Skin of body (tissue), 2 donors: Measurements from ENCODE around the gene GPC6. TPM values are rescaled to one million over a fixed set of nuclear protein-coding genes. Genes with fewer than 3 reads are reported as not detected.
"Not testable (repeated sequence)": the region's sequence is repeated elsewhere in the genome, so short reads cannot be mapped to it uniquely, and the experiment has no call there.

Experiments used
- DNase-seq: peaks from one replicate; lab custom pipeline; 2025; lab: John Stamatoyannopoulos, UW
- total RNA-seq: library from RNA; depleted of rRNA; stranded (reverse); fragments of >200 nt; gene quantifications from one replicate; pipeline ENCODE4 v1.2.3, GENCODE V29; 2014

GPC6 gene
- total RNA-seq, 1 donor from 2014 or later: 10.9 TPM

DNA sequence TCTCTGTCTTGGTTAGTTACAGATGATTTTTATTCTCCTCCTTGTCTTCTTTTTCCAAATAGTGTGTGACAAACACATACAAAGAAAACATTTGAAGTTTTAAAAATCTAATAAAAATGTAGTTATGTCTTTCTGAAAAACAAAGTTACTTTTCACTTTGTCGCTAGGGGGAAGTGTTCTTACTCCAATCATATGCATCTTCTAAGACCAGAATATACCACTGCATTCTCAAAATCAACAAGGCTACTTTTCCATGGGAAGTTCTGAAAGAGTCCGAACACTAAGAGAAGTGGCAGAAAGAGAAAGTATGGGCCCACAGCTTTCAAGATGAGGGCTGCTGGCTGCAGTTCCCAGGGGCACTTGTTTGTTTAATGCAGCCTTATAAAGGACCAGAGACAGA, 1043.9 kb downstream of the GPC6 start:
- DNase-seq: no peak

DNA sequence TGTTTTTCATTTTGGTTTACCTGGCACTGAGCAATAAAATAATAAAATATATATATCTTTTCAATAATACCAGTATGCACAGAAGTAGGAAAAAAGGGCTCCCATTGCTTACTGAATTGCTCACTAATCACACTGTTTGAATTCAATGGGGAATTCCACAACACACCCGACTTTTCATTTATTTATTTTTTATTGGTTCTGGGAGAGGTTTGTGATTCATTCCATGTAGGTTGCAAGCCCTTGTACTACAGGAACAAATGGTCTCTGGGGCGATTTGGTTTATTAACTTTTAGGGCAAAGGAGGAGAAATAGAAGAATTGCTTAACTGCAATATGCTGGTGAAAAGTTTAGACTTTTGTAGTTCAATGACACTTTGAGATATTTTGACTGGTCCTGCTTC, 1045.4 kb downstream of the GPC6 start:
- DNase-seq: no peak

DNA sequence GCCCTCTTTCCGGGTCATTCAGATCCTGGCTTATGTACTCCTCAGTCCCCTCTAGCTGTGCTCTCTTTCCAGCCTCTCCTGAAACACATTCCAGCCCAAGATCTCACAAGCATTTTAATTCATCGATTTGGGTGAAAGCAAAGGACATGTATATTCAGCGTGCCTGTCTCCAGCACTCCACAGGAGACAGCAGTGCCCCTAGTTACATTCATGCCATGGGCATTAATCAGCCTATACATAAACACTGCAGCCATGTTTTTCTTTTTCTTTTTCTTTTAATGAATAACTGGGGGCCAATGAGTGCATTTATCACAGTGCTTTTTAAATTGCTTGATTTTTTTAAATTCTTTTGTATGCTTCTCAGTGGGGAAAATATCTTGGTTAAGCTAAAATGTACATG, 1053.7 kb downstream of the GPC6 start:
- DNase-seq: no peak

DNA sequence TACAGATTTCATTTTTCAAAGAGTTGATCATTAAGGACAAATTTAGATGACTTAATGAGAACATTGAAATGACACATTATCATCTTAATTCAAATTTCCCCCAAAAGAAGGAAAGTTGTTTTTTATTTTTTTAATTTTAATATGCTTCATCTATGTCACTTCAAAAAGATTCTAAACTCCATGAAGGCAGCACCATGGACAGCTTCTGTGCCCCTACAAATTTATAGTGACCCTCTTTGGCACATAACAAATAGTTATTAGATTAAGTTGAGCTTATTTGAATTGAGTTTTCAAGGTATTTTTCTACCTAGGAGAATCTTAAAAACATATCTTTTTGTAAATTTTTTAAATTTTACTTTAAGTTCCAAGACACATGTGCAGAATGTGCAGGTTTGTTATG, 1054.2 kb downstream of the GPC6 start:
- DNase-seq: no peak

DNA sequence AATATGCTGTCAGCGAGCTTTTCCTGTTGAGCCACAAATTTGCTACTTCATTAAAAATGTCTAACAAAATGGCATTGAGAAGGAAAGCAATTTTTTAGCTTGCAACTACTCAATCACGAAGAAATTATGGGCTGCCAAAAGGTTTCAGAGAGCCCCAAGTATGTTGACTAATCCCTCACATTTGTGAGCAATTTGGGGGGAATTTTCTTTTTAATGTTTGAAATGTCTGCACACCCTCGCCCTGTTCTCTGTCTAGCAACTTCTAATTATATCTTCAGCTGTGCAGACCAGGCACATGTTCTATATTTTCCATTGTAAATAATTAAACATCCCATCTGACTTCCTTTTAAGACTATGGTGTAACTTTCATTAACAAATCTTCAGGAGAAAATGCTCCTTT, 1060.0 kb downstream of the GPC6 start:
- peak; percentile 59 for DNase-seq

DNA sequence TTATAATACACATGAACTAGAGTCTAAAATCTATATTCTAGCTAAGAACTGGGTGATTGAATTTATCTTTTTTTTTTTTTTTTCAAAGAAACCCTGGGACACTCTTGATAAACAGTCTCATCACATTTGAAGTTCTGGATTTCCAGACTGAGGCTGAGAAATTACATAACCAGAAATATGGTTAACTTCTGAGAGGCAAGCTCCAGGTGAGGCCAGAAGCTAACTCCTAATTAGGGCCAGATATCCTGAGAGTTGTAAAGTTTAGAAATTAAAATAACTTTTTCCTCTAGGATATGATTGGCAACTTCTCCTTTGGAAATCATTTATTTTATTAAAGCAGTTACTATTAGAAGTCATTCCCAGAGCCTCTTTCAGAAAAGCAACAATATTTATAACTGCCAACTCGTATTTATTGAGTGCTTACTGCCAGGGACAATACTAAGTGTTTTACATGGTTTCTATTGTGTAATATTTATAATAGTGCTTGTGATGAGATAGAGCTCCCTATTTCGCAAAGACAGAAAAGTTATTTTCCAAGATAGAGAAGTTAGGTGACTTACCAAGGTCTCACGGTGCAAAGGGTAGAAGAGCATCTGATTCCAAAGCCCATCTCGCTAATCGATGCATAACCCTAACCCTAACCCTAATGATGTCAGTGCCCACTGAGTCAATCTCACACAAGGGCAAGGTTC, 1065.2 kb downstream of the GPC6 start:
- no peak for DNase-seq

DNA sequence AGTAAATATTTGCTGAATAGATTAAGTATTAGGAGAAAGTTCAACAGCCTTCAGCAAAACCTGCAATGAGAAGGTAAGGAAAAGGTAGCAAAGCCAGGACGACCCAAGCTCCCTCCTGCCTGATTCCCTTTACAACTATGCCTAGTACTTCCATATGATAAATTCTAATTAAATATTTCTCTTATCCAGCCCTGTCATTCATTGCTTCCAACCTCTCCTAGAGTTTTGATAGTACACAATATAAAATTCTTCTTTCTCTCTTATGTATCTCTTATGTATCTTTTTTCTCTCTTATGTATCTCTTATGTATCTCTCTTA, 1065.7 kb downstream of the GPC6 start:
- DNase-seq: no peak

DNA sequence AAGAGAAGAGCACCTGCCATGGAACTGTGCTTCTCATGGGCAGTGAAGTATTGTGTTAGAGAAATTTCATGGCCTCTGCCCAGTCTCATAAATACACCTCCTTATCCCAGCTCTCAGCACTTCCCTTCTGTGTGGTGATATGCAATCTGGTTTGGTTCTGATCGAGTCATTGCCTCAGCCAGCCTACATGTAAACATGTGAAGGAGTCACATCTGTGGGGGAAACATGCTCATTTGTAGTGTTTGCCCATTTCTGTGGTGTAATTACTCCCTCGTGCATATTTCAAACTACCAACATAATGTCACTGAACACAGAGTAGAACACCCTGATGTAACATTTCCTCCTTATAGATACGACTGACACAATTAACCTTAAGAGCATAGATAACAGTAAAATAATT, 1069.9 kb downstream of the GPC6 start:
- DNase-seq: no peak

DNA sequence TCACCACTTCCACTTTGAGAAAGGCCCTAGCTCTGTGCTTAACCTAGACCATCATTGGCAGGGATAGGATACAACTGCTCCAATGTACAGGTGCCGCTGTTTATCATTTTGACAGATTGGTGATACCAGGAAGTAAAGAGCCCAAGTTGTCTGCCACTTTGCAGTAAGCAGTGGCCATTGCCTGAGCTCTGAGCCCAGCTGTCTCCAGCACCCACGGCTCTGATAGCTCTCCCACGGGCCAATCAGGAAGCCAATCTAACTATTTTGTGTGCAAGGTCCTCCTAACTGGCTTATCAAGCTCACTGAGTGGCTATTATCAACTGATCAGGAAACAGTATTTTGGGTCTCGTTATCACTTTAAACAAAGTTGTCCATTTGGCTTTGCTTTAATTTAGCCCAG, 1071.7 kb downstream of the GPC6 start:
- DNase-seq: no peak

DNA sequence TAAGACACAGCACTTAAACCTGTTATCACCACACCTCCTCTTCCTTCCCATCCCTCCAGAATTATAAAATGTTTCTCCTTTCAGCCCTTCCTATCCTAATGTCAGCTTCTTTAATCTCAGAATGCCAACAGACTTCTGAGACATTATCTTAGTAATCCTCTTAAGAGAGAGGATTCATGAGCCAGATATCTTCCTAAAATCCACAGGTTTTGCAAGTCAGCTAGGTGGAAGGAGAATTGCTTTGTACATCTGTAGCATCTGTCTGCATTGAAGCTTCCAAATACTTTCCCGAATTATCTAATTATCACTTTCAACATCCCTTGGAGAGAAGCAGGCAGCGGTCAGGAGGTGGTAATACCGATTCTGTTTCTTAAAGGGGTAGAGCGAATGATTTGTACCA, 1073.8 kb downstream of the GPC6 start:
- DNase-seq: no peak

DNA sequence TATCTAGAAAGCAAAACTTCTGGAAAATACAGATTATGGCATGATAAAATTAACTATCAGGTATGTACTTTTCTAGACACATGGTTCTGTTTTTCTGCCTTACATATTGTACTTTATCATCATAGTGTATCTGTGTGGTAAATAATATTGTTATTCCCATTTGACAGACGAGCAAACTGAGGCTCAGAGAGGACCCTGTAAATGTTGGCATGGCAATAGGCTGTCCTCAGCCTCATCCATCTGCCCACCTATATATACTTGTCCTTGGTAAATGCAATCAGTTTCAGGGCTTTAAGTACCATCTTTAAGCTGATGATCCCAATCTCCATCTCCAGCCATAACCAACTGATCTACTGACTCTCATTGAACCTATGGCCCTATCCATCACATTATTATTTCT, 1074.9 kb downstream of the GPC6 start:
- no peak for DNase-seq

DNA sequence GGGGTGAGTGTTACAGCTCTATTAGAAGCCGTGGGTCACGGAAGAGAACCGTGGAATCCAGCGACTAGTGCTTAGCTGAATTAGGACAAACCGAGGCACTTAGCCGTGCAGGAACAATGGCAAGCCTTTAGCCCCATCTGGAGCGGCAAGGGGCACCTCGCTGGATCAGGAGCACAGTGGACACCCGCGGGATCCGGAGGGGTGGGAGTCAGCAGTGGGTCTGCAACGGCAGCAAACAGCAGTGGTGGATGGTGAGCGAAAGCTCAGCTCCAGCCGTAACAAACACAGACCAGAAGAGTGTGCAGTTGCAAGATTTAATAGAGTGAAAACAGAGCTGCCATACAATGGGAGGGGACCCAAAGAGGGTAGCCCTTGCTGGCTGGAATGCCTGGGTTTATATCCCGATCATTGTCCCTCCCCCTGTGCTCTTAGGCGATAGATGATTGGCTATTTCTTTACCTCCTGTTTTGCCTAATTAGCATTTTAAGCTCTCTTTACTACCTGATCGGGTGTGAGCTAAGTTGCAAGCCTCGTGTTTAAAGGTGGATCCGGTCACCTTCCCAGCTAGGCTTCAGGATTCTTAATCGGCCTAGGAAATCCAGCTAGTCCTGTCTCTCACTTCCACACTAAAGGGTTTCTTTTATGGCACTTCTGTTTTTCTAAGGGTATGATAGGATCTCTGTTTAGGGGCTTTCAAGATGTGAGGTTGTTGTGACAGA, 1076.4 kb downstream of the GPC6 start:
- DNase-seq: not testable (repeated sequence)

DNA sequence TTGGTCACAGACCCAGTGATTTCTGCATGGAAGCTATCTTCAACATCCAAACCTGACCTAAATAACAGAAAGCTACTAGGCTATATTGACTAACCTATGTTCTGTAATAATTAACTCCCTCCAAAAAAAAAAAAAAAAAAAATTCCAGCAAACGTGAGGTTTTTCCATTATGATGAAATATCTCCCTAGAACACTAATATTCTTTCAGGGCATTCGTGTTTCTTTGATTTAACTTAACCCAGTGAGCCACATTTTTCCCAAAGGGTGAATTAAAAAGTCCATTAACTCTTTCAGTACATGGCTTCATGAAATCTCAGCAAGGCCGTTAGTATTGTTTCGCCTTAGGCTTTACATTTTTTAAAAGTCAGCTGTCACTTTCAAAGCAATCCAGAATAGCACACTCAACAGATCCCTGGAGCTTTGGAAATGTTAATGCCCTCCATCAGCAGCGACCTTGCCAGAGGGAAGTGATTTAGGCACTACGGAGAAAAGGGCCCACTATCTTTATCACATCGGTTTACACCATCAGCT, 1077.1 kb downstream of the GPC6 start:
- DNase-seq: no peak

DNA sequence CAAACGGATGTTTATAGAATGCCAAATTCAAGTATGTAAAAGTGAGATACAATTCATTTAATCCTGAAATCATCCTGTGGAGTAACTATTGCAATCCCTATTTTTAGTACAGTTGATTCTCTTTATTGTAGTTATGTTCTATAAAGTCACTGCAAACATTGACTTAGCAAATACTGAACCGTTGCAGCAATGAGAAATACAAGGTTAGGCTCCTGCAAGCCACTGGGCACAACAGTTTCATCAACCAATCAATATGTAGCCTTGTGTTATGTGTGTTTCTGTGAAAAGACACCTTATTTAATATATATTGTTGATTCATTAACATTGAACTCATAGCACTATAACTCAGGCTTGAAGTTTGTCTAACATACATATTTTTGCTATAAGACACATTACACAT, 1078.4 kb downstream of the GPC6 start:
- DNase-seq: no peak

DNA sequence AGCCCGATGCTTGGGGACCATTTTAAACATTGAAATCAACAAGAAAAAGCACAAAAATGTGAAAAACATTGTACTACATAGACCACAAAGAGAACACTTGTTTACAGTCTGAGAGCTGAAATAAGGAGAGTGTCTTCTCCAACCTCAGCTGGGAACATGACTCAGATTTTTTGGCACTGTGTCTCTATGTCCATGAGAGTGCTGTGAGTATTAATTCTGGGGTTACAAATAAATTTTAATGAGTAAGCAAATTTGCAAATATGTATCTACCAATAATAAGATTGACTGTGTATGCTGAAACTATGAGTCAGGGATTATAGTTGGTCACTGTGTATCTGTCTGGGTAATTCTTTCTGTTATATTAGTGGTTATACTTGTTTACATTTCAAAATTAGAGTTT, 1078.9 kb downstream of the GPC6 start:
- DNase-seq: no peak

DNA sequence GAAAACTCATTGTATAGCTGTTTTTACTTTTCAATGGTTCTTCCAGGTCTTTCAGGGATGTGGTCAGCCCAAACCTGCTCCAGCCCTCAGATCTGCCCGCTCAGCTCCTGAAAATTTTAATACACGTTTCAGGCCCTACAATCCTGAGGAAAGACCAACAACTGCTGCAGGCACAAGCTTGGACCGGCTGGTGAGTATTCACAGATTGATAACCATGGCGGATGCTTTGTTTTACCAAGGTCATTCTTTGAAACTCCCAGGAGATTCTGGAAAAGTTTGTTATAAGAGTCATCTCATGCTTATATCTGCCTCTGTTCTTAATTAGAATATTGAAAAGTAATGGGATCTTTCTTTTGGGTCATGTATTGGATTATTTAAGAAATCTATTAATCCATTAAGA, 1079.3 kb downstream of the GPC6 start:
- DNase-seq: no peak

DNA sequence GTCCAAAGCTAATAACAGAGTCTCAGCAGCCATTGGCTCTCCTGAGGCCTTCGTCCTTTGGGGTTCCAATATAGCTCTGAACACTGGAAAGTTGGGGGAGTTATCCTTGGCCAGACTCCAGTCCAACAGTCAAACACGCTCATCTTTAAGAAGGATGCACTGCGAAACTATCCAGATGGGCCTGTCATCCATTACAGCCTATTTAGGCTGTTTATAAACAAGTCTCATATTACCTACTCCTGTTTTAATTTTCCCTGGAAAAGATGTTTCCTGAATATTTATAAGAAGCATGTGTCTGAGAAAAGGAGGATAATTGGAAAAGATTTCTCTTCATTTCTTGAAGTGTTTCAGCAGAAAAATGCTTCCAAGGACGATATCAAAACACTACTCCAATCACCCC, 1082.2 kb downstream of the GPC6 start:
- DNase-seq: no peak

DNA sequence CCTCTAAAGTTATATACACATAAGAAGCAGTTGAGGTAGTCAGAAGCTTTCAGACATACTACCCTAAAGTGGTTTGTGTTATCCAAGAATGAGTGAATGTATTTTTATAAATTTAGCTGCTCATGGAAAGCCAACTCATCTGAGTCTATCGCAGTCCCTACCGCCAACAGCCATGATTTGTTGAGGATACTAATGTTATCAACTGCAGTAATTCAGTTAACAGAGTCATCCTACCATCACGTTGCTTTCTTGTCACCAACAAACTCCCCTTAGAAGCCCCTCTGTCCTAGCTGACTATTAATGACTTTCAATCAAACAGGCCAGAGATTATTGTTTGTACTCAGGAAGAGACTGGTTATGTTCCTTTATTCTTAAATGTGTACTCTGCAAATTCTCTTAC, 1083.0 kb downstream of the GPC6 start:
- no peak for DNase-seq

DNA sequence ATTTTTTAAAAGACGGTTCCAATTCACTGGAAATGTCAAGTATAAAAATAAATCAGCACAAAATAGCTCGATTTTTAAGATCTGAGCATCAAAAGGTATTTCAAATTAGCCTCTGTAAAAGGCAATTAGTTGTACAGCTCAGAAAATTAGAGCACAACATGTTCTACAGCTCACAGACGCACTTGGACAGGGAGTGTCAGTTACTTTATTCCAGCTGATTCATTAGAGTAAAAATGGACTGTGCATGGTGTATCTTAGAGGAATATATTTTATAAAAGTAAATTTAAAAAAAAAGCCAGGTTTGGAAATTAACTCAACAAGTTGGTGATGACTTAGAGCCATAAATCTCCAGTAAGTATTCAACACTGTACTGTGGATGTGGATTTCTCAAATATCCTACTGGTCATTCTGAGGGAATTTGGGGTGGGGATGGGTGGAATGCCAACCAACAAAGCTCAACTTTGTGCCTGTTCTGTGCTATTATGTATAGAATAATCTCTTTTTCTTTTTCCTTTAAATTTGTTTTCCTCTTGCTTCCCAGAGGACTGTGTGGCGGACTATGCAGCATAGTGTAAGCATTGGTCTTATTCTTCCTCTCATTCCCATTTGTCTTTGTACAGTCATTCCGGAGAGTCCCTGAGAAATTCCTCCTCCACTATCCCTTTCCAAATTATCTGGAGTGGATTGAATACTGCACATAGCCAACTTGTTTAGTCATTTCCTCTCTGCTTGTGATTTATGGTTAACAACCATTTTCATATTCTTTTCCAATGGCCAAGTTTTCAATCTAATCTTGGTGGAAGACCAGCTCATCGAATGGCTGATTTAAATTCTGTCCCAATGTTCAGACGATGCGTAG, 1083.6 kb downstream of the GPC6 start:
- DNase-seq: peak; percentile 44

DNA sequence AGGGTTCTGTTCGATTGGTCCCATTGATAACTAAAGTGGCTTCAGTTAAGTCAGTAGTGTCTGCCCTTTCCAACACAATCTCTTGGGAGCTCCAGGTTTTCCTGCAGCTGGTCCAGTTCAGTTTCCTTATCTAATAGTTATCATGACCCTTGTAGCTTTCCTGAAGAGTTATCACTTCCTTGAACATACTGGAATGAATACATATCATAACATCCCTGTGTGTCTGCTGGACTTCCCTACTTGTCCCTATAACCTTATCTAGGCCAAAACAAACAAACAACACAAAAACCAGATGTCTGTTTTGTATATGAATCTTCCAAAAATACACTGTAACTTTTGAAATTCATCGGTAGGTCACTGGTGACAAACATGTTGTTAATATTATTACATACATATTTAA, 1085.3 kb downstream of the GPC6 start:
- no peak for DNase-seq

DNA sequence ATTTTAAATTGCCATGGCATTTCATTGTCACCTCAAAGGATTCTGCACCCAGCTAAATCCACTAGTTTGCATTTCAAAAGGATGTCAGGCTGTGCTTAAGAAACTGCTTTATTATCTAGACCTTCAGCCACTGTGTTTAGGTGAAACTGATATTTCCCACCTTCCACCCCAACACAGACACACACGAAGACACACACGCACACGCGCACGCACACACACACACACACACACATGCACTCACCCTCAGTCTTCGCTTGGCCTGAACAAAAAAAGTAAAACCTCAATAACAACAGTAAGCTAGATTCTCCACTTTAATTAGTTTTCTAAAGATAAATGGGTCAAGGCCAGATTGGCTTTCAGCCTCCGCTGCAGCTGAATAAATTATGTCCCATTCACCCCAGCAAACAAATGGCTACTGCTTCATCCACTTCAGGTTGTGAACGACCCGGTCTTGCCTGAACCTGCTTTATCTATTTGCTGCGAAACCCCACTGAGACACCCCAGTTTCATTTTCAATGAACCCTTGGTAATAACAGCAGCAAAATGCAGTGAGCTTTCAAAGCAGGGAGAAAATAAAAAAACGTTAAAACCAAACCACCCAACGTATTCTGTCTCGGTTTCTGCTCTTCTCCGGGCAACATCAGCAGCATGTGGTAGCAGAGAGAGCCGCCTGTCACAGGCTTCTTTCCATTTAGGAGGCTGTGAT, 1086.1 kb downstream of the GPC6 start:
- no peak for DNase-seq
